Astrocyte of the cerebellum (primary cell): ENCODE data around the gene PLEKHJ1.

Experiments used
- DNase-seq: peaks from one replicate; pipeline ENCODE4 v3.0.0-alpha.2; 2011; ENCODE audit warnings: low read depth
- H3K4me3 ChIP-seq: 2 replicates; pipeline ENCODE4 v1.5.1; 2011; ENCODE audit warnings: mild to moderate bottlenecking, low read depth, low read length, moderate library complexity
- CTCF ChIP-seq: IDR thresholded peaks from 2 replicates; pipeline ENCODE4 v1.5.1; 2012; ENCODE audit warnings: low read length, low read depth, moderate library complexity, mild to moderate bottlenecking; ENCODE audit errors: missing control alignments
- in situ Hi-C: cut with HindIII; loops from 2 replicates; pipeline ENCODE4 v1.10.0; 2017; ENCODE audit warnings: low sequenced_read_pairs

The PLEKHJ1 gene

GRCh38 chr19:2248136-2249009, 12.2 kb upstream of the PLEKHJ1 start:
- no peak for DNase-seq
- H3K4me3 ChIP-seq = no peak overlapping the region
- in situ Hi-C loops = no loop called here
- TF ChIP-seq CTCF = no peak

GRCh38 chr19:2247433-2248101, 11.4 kb upstream of the PLEKHJ1 start:
- DNase-seq = no peak
- in situ Hi-C loops = no loop called here
- TF ChIP-seq CTCF = no peak
- no peak overlapping the region for H3K4me3 ChIP-seq

GRCh38 chr19:2246801-2247361, 10.8 kb upstream of the PLEKHJ1 start:
- TF ChIP-seq CTCF = no peak
- DNase-seq = no peak
- in situ Hi-C loops = no loop called here
- H3K4me3 ChIP-seq = no peak overlapping the region

- no peak overlapping the region for H3K4me3 ChIP-seq
- in situ Hi-C loops = no loop called here
- DNase-seq = no peak
- TF ChIP-seq CTCF = no peak
Measured at GRCh38 chr19:2246014-2246620, 10.0 kb upstream of the PLEKHJ1 start.

- no peak for DNase-seq
- no peak for TF ChIP-seq CTCF
- no peak overlapping the region for H3K4me3 ChIP-seq
- in situ Hi-C loops = no loop called here
Measured at GRCh38 chr19:2245273-2245672, 9.1 kb upstream of the PLEKHJ1 start.

GRCh38 chr19:2244486-2244885, 8.4 kb upstream of the PLEKHJ1 start:
- no peak for TF ChIP-seq CTCF
- no peak overlapping the region for H3K4me3 ChIP-seq
- no peak for DNase-seq
- in situ Hi-C loops = no loop called here
